ENCODE results near the gene AGL.
"Not testable (repeated sequence)": the region's sequence is repeated elsewhere in the genome, so short reads cannot be mapped to it uniquely, and the experiment has no call there.

The AGL gene

DNA sequence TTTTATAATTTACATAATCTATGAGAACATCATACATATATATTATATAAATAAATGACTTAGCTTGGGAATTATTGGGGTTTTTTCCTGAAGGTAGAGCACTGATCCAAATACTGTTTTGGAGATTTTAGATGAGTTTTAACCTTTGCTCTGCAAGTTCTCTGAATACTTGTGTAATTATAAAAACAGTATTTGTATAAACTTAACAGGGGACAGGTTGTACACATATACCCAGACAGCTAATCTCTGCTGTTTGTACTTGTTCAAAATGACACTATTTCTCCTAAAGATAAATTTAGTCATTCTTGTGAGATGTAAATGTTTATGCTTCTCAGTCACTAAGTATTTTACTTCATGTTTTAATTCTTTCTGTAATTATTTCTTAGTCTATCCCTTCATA lies 8.7 kb downstream of the AGL start:
- Mint-ChIP-seq H3K9me3 (no peaks in the 10 kb centered on the region), H3K27ac (no peak overlapping the region), H3K36me3 (ENCODE audit: insufficient read depth) (peaks cover 34% of the 10 kb centered on the region), H3K4me1 (ENCODE audit: low read depth in 2 of 2) (no peaks in the 10 kb centered on the region), H3K4me3 (no peak overlapping the region), H3K27me3 (no peaks in the 10 kb centered on the region)
- DNase-seq = no peak
- ATAC-seq (replicated peaks) = no peak

DNA sequence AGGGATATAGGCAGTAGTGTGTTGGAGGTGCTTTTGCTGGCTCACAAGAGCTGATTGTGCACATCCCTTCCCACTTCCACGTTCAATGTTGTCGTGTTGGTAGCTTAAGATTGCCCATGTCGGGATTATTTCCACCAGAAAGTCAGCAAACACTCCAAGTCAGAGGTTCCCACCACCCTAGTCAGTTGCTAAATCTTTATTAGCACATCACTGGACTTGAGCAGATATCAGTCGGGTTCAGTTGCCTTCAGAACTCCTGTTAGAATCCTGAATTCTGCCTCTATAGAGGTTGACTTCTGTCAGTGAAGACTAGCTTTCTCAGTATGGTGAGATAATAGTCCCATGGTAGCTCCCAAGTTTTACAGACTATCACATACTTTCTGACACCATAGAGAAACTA lies 10.5 kb downstream of the AGL start:
- ATAC-seq (replicated peaks) = no peak
- H3K36me3 Mint-ChIP-seq (ENCODE audit: insufficient read depth) = peaks cover 19% of the 10 kb centered on the region
- no peak overlapping the region for H3K27ac Mint-ChIP-seq
- no peaks in the 10 kb centered on the region for H3K4me1 Mint-ChIP-seq (ENCODE audit: low read depth in 2 of 2)
- no peak overlapping the region for H3K4me3 Mint-ChIP-seq
- no peaks in the 10 kb centered on the region for H3K27me3 Mint-ChIP-seq
- no peaks in the 10 kb centered on the region for H3K9me3 Mint-ChIP-seq
- no peak for DNase-seq

DNA sequence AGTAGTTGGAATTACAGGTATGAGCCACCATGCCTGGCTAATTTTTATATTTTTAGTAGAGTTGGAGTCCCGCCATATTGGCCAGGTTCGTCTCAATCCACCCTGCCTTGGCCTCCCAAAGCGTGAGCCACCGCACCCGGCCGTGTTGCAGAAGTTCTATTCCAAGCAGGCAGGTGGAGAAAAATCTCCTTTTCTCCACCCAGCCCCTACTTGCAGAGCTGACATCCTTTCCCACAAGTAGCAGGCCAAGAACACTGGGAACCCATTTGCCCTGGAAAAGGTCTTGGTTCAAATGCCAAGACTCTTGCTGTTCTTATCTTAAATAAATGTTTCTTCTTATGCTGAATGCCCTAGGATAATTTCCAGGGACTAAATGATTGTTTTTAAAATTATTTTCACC lies 17.5 kb downstream of the AGL start:
- Mint-ChIP-seq H3K4me1 (ENCODE audit: low read depth in 2 of 2) (no peaks in the 10 kb centered on the region), H3K27ac (no peak overlapping the region), H3K9me3 (no peaks in the 10 kb centered on the region), H3K4me3 (no peak overlapping the region), H3K27me3 (no peaks in the 10 kb centered on the region), H3K36me3 (ENCODE audit: insufficient read depth) (peaks cover 19% of the 10 kb centered on the region)
- DNase-seq (no peak), ATAC-seq (replicated peaks) (no peak)

DNA sequence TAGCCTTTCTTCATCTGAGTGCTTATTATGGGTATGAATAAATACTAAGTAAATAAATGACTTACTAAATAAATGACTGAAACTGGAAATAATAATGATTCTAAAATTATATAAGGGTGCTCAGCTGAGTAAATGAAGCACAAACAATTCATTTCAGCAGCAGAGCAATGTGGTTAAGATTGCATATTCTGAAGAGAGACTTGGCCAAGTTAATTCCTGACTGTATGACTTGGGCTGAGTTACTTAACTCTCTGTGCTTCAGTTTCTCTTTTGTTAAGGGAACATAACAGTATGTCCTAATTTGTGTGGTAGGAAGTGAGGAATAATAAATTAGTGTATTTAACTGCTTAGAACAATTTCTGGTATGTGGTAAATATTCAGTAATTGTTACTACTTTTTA lies 19.1 kb downstream of the AGL start:
- Mint-ChIP-seq H3K9me3 (no peaks in the 10 kb centered on the region), H3K27me3 (no peaks in the 10 kb centered on the region), H3K4me3 (no peak overlapping the region), H3K36me3 (ENCODE audit: insufficient read depth) (peaks cover 15% of the 10 kb centered on the region), H3K27ac (no peak overlapping the region), H3K4me1 (ENCODE audit: low read depth in 2 of 2) (no peaks in the 10 kb centered on the region)
- DNase-seq = no peak
- ATAC-seq (replicated peaks) = no peak

DNA sequence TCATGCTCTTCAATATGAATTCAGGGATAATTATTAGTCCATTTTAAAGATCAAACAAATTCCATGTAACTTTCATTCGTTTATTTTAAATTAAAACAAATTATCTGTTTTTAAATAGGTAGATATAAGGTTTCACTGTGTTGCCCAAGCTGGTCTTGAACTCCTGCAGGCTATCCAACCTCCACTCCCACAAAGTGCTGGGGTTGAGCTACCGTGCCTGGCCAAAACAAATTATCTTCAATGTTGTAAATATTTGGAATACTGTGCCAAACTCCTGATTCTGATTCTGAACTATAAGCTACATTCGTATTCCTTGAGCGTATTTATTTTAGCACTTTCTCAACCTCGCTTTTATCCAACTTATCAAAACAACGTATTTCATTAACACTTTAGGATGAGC lies 19.6 kb downstream of the AGL start:
- no peaks in the 10 kb centered on the region for H3K9me3 Mint-ChIP-seq
- H3K36me3 Mint-ChIP-seq (ENCODE audit: insufficient read depth) = peaks cover 15% of the 10 kb centered on the region
- no peak for ATAC-seq (replicated peaks)
- no peak overlapping the region for H3K4me3 Mint-ChIP-seq
- no peaks in the 10 kb centered on the region for H3K27me3 Mint-ChIP-seq
- no peak for DNase-seq
- H3K27ac Mint-ChIP-seq = no peak overlapping the region
- H3K4me1 Mint-ChIP-seq (ENCODE audit: low read depth in 2 of 2) = no peaks in the 10 kb centered on the region

DNA sequence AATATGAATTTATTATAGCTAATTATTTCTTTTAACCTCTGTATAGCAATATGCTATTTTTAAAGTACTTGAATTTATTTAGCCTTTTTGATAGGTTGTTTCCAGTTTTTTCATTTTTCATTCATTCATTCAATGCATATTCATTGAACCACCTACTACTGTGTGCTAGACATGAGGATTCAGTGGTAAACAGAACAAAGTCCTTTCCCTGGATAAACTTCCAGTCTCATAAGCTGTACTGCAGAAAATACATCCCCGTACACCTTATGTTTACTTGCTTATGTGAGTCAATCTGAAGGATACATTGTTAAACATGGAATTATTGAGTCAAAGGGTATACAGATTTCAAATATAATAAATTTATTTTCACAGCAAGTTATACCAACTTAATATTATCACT lies 21.9 kb downstream of the AGL start:
- no peaks in the 10 kb centered on the region for H3K9me3 Mint-ChIP-seq
- peaks cover 32% of the 10 kb centered on the region for H3K36me3 Mint-ChIP-seq (ENCODE audit: insufficient read depth)
- H3K27ac Mint-ChIP-seq = no peak overlapping the region
- no peak for DNase-seq
- no peaks in the 10 kb centered on the region for H3K27me3 Mint-ChIP-seq
- H3K4me1 Mint-ChIP-seq (ENCODE audit: low read depth in 2 of 2) = no peaks in the 10 kb centered on the region
- H3K4me3 Mint-ChIP-seq = no peak overlapping the region
- ATAC-seq (replicated peaks) = no peak

DNA sequence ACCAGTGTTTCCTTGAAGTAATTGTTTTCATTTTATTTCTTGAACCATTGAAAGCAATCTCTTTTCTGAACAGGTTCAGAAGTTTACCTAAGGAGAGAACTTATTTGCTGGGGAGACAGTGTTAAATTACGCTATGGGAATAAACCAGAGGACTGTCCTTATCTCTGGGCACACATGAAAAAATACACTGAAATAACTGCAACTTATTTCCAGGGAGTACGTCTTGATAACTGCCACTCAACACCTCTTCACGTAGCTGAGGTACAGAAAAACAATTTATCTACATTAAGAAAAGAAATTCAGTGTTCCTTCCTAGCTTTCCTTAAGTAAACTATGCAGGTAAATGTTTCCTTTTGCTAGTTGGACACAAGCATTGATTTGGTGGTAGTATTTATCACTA lies 27.4 kb downstream of the AGL start:
- no peak overlapping the region for H3K4me3 Mint-ChIP-seq
- H3K27me3 Mint-ChIP-seq = no peaks in the 10 kb centered on the region
- no peak overlapping the region for H3K27ac Mint-ChIP-seq
- no peaks in the 10 kb centered on the region for H3K9me3 Mint-ChIP-seq
- DNase-seq = no peak
- no peaks in the 10 kb centered on the region for H3K4me1 Mint-ChIP-seq (ENCODE audit: low read depth in 2 of 2)
- H3K36me3 Mint-ChIP-seq (ENCODE audit: insufficient read depth) = peaks cover 46% of the 10 kb centered on the region
- ATAC-seq (replicated peaks) = no peak

DNA sequence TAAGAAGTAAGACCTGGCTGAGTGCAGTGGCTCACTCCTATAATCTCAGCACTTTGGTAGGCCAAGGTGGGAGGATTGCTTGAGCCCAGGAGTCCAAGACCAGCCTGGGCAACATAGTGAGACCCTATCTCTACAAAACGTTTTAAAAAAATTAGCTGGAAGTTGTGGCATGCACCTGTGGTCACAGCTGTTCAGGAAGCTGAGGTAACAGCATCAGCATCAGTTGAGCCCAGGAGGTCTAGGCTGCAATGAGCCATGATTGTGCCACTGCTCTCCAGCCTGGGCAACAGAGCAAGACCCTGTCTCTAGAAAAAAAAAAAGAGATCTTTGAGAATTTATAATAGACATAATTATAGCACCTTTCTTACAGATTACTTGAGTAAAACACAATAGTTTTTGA lies 36.0 kb downstream of the AGL start:
- Mint-ChIP-seq H3K36me3 (ENCODE audit: insufficient read depth) (peaks cover 38% of the 10 kb centered on the region), H3K27me3 (no peaks in the 10 kb centered on the region), H3K4me3 (no peak overlapping the region), H3K9me3 (no peaks in the 10 kb centered on the region), H3K27ac (no peak overlapping the region), H3K4me1 (ENCODE audit: low read depth in 2 of 2) (peaks cover 0 to 1% of the 10 kb centered on the region in 2 donors)
- no peak for ATAC-seq (replicated peaks)
- no peak for DNase-seq

DNA sequence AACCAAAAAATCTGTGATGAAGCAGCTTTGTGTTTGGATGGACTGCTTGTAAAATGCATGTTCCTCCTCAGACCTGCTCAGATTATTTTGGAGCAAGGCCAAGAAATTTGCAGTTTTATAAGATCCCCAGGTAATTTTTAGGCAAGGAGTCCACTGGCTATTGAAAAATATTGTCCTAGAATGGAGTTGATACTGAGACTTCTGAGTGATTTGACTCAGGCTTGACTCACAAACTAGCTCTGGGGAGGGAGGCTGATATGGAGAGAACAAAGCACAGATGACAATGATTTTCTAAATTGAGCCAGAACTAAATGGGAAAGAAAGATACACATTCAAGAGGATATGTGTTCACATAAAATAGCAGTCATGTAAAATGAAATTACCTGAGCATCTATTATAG lies 36.7 kb downstream of the AGL start:
- H3K36me3 Mint-ChIP-seq (ENCODE audit: insufficient read depth) = peaks cover 33% of the 10 kb centered on the region
- H3K27me3 Mint-ChIP-seq = no peaks in the 10 kb centered on the region
- no peak for DNase-seq
- H3K4me1 Mint-ChIP-seq (ENCODE audit: low read depth in 2 of 2) = peaks cover 0 to 1% of the 10 kb centered on the region in 2 donors
- no peak overlapping the region for H3K4me3 Mint-ChIP-seq
- H3K27ac Mint-ChIP-seq = no peak overlapping the region
- H3K9me3 Mint-ChIP-seq = no peaks in the 10 kb centered on the region
- no peak for ATAC-seq (replicated peaks)

DNA sequence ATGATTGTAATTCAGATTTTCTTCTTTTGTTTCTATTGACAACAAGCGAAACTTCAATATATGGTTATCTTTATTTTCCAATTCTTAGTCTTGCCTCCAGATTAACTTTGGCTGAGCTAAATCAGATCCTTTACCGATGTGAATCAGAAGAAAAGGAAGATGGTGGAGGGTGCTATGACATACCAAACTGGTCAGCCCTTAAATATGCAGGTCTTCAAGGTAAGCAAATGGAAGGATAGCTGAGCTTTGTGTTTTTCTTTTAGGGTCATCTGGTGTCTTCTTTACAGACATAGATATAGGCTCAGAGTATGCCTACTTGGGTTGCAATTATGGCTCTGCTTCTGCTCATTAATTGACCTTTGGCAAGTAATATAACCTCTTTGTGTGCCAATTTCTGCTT lies 37.7 kb downstream of the AGL start:
- no peaks in the 10 kb centered on the region for H3K27me3 Mint-ChIP-seq
- ATAC-seq (replicated peaks) = no peak
- no peak overlapping the region for H3K27ac Mint-ChIP-seq
- H3K4me1 Mint-ChIP-seq (ENCODE audit: low read depth in 2 of 2) = peaks cover 0 to 1% of the 10 kb centered on the region in 2 donors
- H3K4me3 Mint-ChIP-seq = no peak overlapping the region
- no peaks in the 10 kb centered on the region for H3K9me3 Mint-ChIP-seq
- no peak for DNase-seq
- H3K36me3 Mint-ChIP-seq (ENCODE audit: insufficient read depth) = peaks cover 28% of the 10 kb centered on the region

DNA sequence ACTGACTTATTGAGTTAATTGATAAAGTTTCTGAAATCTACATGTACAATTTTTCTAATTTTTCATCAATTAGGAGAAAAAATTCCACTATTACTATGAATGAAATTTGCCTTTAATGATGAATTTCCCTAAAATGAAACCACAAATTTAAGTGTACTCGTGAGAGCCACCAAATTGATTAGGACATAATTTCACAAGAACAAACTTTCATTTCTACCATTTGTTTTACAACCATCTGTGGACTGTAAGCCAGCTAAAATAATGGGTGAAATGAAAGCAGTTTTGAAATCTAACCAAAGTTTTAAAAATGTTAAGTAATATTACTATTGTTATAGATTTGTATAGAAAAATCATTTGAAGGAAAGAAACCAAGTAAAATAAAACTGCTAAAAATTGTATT lies 41.8 kb downstream of the AGL start:
- Mint-ChIP-seq H3K27ac (peak overlapping the region in 1 of 2 donors; percentile 22), H3K27me3 (no peaks in the 10 kb centered on the region), H3K9me3 (no peaks in the 10 kb centered on the region), H3K4me1 (ENCODE audit: low read depth in 2 of 2) (no peaks in the 10 kb centered on the region), H3K36me3 (ENCODE audit: insufficient read depth) (peaks cover 13% of the 10 kb centered on the region), H3K4me3 (no peak overlapping the region)
- DNase-seq (no peak), ATAC-seq (replicated peaks) (no peak)

DNA sequence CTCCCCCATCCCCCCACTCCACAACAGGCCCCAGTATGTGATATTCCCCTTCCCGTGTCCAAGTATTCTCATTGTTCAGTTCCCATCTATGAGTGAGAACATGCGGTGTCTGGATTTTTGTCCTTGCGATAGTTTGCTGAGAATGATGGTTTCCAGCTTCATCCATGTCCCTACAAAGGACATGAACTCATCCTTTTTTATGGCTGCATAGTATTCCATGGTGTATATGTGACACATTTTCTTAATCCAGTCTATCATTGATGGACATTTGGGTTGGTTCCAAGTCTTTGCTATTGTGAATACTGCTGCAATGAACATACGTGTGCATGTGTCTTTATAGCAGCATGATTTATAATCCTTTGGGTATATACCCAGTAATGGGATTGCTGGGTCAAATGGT lies 53.1 kb downstream of the AGL start:
- DNase-seq; H3K27ac Mint-ChIP-seq; H3K27me3 Mint-ChIP-seq; ATAC-seq (replicated peaks); H3K4me3 Mint-ChIP-seq; H3K9me3 Mint-ChIP-seq; H3K4me1 Mint-ChIP-seq (ENCODE audit: low read depth in 2 of 2): not testable (repeated sequence)
- H3K36me3 Mint-ChIP-seq (ENCODE audit: insufficient read depth) = peaks cover 14% of the 10 kb centered on the region

DNA sequence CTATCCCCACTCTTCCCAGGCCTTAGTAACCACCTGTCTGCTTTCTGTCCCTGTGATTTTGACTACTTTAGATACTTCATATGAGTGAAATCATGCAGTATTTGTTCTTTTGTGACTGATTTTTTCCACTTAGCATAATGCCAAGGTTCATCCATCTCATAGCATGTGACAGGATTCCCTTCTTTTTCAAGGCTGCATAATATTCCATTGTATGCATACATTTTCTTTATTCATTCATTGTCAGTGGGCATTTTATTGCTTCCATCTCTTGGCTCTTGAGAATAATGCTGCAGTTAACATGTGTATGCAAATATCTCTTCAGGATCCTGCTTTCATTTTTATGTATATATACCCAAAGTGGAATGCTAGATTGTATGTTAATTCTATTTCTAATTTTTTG lies 56.4 kb downstream of the AGL start:
- no peaks in the 10 kb centered on the region for H3K9me3 Mint-ChIP-seq
- no peaks in the 10 kb centered on the region for H3K27me3 Mint-ChIP-seq
- H3K4me3 Mint-ChIP-seq = no peak overlapping the region
- H3K36me3 Mint-ChIP-seq (ENCODE audit: insufficient read depth) = peaks cover 7% of the 10 kb centered on the region
- DNase-seq (no peak), ATAC-seq (replicated peaks) (no peak)
- peaks cover 3 to 4% of the 10 kb centered on the region in 2 donors for H3K4me1 Mint-ChIP-seq (ENCODE audit: low read depth in 2 of 2)
- no peak overlapping the region for H3K27ac Mint-ChIP-seq

DNA sequence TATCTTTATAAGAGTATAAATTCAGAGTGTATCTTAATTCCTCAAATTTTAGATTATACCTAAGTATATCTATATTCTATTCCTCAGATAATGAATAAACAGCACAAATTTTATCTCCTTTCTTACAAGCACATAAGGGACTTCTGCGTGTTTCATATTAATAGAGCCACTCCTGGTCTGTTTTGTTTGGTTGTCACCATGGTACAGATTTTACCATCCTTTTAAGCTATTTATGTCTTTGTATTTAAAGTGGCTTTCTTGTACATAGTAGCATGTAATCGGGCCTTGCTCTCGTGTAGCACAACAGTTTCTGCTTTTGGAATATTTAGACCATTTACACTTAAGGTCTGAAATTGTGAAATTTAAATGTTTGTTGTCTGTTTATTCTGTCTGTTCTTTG lies 67.1 kb downstream of the AGL start:
- Mint-ChIP-seq H3K36me3 (ENCODE audit: insufficient read depth) (peaks cover 34% of the 10 kb centered on the region), H3K27me3 (no peaks in the 10 kb centered on the region), H3K27ac (no peak overlapping the region), H3K9me3 (no peaks in the 10 kb centered on the region), H3K4me3 (no peak overlapping the region), H3K4me1 (ENCODE audit: low read depth in 2 of 2) (no peaks in the 10 kb centered on the region)
- DNase-seq (no peak), ATAC-seq (replicated peaks) (no peak)

DNA sequence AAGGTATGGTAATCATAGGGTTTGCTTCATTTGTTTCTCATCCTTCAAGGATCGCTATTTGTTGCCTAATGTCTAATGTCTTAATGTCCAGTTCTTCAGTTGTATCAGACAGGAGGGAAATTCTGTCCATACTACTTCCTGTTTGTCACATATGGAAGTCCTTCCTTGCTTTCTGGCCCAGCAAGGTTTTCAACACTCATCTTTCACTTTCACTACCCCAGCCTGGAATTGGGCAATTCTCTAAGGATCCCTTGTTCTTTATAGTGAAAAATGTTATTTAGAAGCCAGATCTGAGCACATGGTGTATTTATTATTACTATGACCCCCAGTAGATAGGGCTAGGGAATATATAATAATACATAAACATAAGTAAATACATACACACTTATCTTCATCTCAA lies 69.1 kb downstream of the AGL start:
- no peaks in the 10 kb centered on the region for H3K4me1 Mint-ChIP-seq (ENCODE audit: low read depth in 2 of 2)
- no peak for DNase-seq

More for the DNA sequence above, 69.1 kb downstream of the AGL start:
- H3K9me3 Mint-ChIP-seq = no peaks in the 10 kb centered on the region
- H3K27me3 Mint-ChIP-seq = no peaks in the 10 kb centered on the region
- H3K36me3 Mint-ChIP-seq (ENCODE audit: insufficient read depth) = peaks cover 22% of the 10 kb centered on the region
- H3K4me3 Mint-ChIP-seq = no peak overlapping the region
- peak overlapping the region in 1 of 2 donors; percentile 26 for H3K27ac Mint-ChIP-seq
- ATAC-seq (replicated peaks) = no peak
